Liver (tissue), 3 donors: ENCODE measurements around the gene CREBL2.

ENCODE experiments used
- CTCF ChIP-seq: fragments of 150-350 bp; IDR thresholded peaks from 2 replicates; pipeline ENCODE4 v1.5.1; 2017; ENCODE audit warnings: improper control_type of control experiment, low read depth, low read length; ENCODE audit not compliant: missing input control
- FOXA1 ChIP-seq: IDR thresholded peaks from 2 replicates; pipeline ENCODE4 v1.6.1; 2016; ENCODE audit warnings: antibody characterized with exemption
- RAD21 ChIP-seq, 2 donors: IDR thresholded peaks; 2 replicates each; pipeline ENCODE4 v1.6.1; 2016; ENCODE audit warnings: antibody characterized with exemption in 2 of 2, mild to moderate bottlenecking in 2 of 2
- RXRA ChIP-seq, 2 donors: IDR thresholded peaks; 2 replicates each; pipeline ENCODE4 v1.6.1; 2017 to 2018; ENCODE audit warnings: antibody characterized with exemption in 2 of 2, mild to moderate bottlenecking in 1 of 2
- SP1 ChIP-seq: IDR thresholded peaks from 2 replicates; pipeline ENCODE4 v1.6.1; 2018; ENCODE audit warnings: antibody characterized with exemption, mild to moderate bottlenecking
- TAF1 ChIP-seq: conservative IDR thresholded peaks from 2 replicates; pipeline ENCODE4 v1.6.1; 2016; ENCODE audit warnings: antibody characterized with exemption, mild to moderate bottlenecking
- YY1 ChIP-seq: IDR thresholded peaks from 2 replicates; pipeline ENCODE4 v1.6.1; 2016; ENCODE audit warnings: antibody characterized with exemption, mild to moderate bottlenecking
- TF ChIP-seq, protein P1 (sequence below): IDR thresholded peaks from 2 replicates; pipeline ENCODE4 v1.6.1; 2016; ENCODE audit warnings: antibody characterized with exemption
- TF ChIP-seq, protein P2 (sequence below): IDR thresholded peaks from 2 replicates; pipeline ENCODE4 v1.6.1; 2016; ENCODE audit warnings: antibody characterized with exemption
- TF ChIP-seq, protein P3 (sequence below): IDR thresholded peaks from 2 replicates; pipeline ENCODE4 v1.6.1; 2016; ENCODE audit warnings: antibody characterized with exemption, mild to moderate bottlenecking
- donor health status: healthy.
- donor health status: healthy.

- no peak for TF ChIP-seq TAF1
- TF ChIP-seq CTCF: no peak
- TF ChIP-seq RXRA (IDR thresholded peaks at IDR 0.05): no peak
- TF ChIP-seq SP1: no peak
- no peak for TF ChIP-seq RAD21 (IDR thresholded peaks at IDR 0.05)
- TF ChIP-seq YY1: no peak
- TF ChIP-seq, protein P1, sequence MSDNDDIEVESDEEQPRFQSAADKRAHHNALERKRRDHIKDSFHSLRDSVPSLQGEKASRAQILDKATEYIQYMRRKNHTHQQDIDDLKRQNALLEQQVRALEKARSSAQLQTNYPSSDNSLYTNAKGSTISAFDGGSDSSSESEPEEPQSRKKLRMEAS: no peak
- no peak for TF ChIP-seq FOXA1
- TF ChIP-seq, protein P2, sequence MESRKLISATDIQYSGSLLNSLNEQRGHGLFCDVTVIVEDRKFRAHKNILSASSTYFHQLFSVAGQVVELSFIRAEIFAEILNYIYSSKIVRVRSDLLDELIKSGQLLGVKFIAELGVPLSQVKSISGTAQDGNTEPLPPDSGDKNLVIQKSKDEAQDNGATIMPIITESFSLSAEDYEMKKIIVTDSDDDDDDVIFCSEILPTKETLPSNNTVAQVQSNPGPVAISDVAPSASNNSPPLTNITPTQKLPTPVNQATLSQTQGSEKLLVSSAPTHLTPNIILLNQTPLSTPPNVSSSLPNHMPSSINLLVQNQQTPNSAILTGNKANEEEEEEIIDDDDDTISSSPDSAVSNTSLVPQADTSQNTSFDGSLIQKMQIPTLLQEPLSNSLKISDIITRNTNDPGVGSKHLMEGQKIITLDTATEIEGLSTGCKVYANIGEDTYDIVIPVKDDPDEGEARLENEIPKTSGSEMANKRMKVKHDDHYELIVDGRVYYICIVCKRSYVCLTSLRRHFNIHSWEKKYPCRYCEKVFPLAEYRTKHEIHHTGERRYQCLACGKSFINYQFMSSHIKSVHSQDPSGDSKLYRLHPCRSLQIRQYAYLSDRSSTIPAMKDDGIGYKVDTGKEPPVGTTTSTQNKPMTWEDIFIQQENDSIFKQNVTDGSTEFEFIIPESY: no peak
- TF ChIP-seq, protein P3, sequence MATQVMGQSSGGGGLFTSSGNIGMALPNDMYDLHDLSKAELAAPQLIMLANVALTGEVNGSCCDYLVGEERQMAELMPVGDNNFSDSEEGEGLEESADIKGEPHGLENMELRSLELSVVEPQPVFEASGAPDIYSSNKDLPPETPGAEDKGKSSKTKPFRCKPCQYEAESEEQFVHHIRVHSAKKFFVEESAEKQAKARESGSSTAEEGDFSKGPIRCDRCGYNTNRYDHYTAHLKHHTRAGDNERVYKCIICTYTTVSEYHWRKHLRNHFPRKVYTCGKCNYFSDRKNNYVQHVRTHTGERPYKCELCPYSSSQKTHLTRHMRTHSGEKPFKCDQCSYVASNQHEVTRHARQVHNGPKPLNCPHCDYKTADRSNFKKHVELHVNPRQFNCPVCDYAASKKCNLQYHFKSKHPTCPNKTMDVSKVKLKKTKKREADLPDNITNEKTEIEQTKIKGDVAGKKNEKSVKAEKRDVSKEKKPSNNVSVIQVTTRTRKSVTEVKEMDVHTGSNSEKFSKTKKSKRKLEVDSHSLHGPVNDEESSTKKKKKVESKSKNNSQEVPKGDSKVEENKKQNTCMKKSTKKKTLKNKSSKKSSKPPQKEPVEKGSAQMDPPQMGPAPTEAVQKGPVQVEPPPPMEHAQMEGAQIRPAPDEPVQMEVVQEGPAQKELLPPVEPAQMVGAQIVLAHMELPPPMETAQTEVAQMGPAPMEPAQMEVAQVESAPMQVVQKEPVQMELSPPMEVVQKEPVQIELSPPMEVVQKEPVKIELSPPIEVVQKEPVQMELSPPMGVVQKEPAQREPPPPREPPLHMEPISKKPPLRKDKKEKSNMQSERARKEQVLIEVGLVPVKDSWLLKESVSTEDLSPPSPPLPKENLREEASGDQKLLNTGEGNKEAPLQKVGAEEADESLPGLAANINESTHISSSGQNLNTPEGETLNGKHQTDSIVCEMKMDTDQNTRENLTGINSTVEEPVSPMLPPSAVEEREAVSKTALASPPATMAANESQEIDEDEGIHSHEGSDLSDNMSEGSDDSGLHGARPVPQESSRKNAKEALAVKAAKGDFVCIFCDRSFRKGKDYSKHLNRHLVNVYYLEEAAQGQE: no peak
Measured at GRCh38 chr12:12683136-12683697, 71.5 kb downstream of the CREBL2 start.
